Stimulated activated CD8-positive, alpha-beta memory T cell treated with anti-CD3 and anti-CD28 coated beads, Interleukin-12 subunit alpha, Interleukin-12 subunit beta, amount 100 ng/mL, for 4 hours (primary cell): ENCODE data around the gene SPP1.
"Not testable (repeated sequence)": the region's sequence is repeated elsewhere in the genome, so short reads cannot be mapped to it uniquely, and the experiment has no call there.

Experiments
- DNase-seq: peaks from one replicate; pipeline ENCODE4 v3.0.0-alpha.2; 2020; ENCODE audit warnings: low read depth

The SPP1 gene

GRCh38 chr4:88025868-88026661 is 50.6 kb downstream of the SPP1 start:
- DNase-seq = not testable (repeated sequence)

DNA sequence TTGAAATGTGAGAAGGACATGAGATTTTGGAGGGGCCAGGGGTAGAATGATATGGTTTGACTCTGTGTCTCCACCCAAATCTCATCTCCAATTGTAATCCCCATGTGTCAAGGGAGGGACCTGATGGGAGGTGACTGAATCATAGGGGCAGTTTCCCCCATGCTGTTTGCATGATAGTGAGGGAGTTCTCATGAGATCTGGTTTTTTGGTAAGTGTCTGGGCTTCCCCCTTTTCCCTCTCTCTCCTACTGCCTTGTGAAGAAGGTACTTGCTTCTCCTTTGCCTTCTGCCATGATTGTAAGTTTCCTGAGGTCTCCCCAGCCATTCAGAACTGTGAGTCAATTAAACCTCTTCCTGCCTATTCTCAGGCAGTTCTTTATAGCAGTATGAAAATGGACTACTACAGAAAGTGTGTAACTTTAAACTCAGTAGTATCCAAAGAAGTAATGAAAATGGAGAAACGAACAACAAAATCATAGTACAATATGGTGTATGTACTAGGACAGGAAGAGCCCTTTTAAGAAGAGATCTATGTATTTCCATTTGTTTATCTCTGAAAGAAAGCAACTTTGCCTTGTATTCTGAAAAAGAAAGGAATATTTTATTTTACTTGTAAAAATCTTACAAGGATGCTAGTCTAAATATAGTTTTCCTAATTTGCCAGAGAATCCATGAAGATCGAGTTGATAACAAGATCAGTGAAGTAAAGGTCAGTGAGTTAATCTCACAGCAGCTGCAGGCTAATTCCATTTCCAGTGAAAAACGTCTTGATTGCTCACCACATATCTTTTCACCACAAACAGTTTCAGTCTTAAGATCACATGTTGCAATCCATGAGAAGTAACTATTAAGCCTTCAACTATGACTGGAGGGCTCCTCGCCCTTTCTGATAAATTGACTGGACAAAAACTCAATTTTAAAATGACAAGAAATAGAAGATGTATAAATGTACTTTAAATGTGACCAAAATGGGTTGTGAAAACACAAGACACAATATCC is 52.4 kb downstream of the SPP1 start:
- DNase-seq = no peak

GRCh38 chr4:88028946-88029345 is 53.4 kb downstream of the SPP1 start:
- DNase-seq = no peak

GRCh38 chr4:88029556-88029955 is 54.0 kb downstream of the SPP1 start:
- DNase-seq = no peak

GRCh38 chr4:88030565-88031310 is 55.2 kb downstream of the SPP1 start:
- no peak for DNase-seq
